ENCODE measurements around the gene TM4SF20. TPM values are rescaled to one million over a fixed set of nuclear protein-coding genes. Genes with fewer than 3 reads are reported as not detected.

TM4SF20 gene
- total and polyA plus RNA-seq, 7 donors, result 1.5 to 8.4 (median 2.3) TPM; not detected in 4

GRCh38 chr2:227340106-227340505 is 39.0 kb downstream of the TM4SF20 start:
- no peak overlapping the region for H3K27ac ChIP-seq
- 74 to 78% methylated on average over 6 of the region's 6 CpGs for WGBS, 2 donors
- H3K36me3 ChIP-seq, result peaks cover 0 to 61% (median 4%) of the 10 kb centered on the region in 4 donors
- TF ChIP-seq CTCF (IDR thresholded peaks at IDR 0.05) (no peak), POLR2AphosphoS5 (IDR thresholded peaks at IDR 0.05) (no peak), EP300 (IDR thresholded peaks at IDR 0.05) (no peak), POLR2A (IDR thresholded peaks at IDR 0.05) (no peak)
- no peaks in the 10 kb centered on the region for H3K9me3 ChIP-seq
- no peak overlapping the region for H3K4me3 ChIP-seq
- DNase-seq, result no peak
- no peaks in the 10 kb centered on the region for H3K4me1 ChIP-seq
- intact Hi-C loops (cut with DNase I), result no loop called here
- H3K27me3 ChIP-seq, result no peaks in the 10 kb centered on the region

- no peaks in the 10 kb centered on the region for H3K9me3 ChIP-seq
- H3K36me3 ChIP-seq, result peaks cover 0 to 70% (median 4%) of the 10 kb centered on the region in 4 donors
- H3K27ac ChIP-seq, result no peak overlapping the region
- H3K27me3 ChIP-seq, result no peaks in the 10 kb centered on the region
- intact Hi-C loops (cut with DNase I), result no loop called here
- WGBS, 2 donors, result 74 to 78% methylated on average over 2 of the region's 2 CpGs
- no peak overlapping the region for H3K4me3 ChIP-seq
- TF ChIP-seq CTCF (IDR thresholded peaks at IDR 0.05) (no peak), POLR2AphosphoS5 (IDR thresholded peaks at IDR 0.05) (no peak), EP300 (IDR thresholded peaks at IDR 0.05) (no peak), POLR2A (IDR thresholded peaks at IDR 0.05) (no peak)
- no peaks in the 10 kb centered on the region for H3K4me1 ChIP-seq
- DNase-seq, result no peak
Observed at GRCh38 chr2:227339098-227339599, 40.0 kb downstream of the TM4SF20 start.

GRCh38 chr2:227337442-227337841 is 41.7 kb downstream of the TM4SF20 start:
- no peak overlapping the region for H3K27ac ChIP-seq
- no peaks in the 10 kb centered on the region for H3K4me1 ChIP-seq
- TF ChIP-seq CTCF (IDR thresholded peaks at IDR 0.05), result no peak
- no peak for TF ChIP-seq EP300 (IDR thresholded peaks at IDR 0.05)
- no peak for TF ChIP-seq POLR2A (IDR thresholded peaks at IDR 0.05)
- 97 to 98% methylated on average over 2 of the region's 2 CpGs for WGBS, 2 donors
- H3K4me3 ChIP-seq, result no peak overlapping the region
- H3K36me3 ChIP-seq, result peaks cover 1 to 72% (median 10%) of the 10 kb centered on the region in 4 donors
- no peaks in the 10 kb centered on the region for H3K27me3 ChIP-seq
- intact Hi-C loops (cut with DNase I), result no loop called here
- DNase-seq, result no peak
- no peaks in the 10 kb centered on the region for H3K9me3 ChIP-seq

GRCh38 chr2:227335713-227336112 is 43.4 kb downstream of the TM4SF20 start:
- 93 to 97% methylated on average over 1 of the region's 1 CpG for WGBS, 2 donors
- Histone ChIP-seq H3K36me3 (peaks cover 4 to 65% (median 11%) of the 10 kb centered on the region in 4 donors), H3K4me3 (no peak overlapping the region), H3K9me3 (no peaks in the 10 kb centered on the region), H3K27me3 (no peaks in the 10 kb centered on the region), H3K4me1 (no peaks in the 10 kb centered on the region), H3K27ac (no peak overlapping the region)
- intact Hi-C loops (cut with DNase I), result no loop called here
- TF ChIP-seq EP300 (IDR thresholded peaks at IDR 0.05), result no peak
- no peak for TF ChIP-seq CTCF (IDR thresholded peaks at IDR 0.05)
- no peak for TF ChIP-seq POLR2AphosphoS5 (IDR thresholded peaks at IDR 0.05)
- TF ChIP-seq POLR2A (IDR thresholded peaks at IDR 0.05), result no peak
- no peak for DNase-seq

- DNase-seq, result no peak
- intact Hi-C loops (cut with DNase I), result loop anchor here (10.0 kb wide), 1 partner anchor 492 kb away; the partner anchor contains the start of gene RHBDD1
- 93% methylated on average over 6 of the region's 6 CpGs for WGBS, 2 donors
- H3K9me3 ChIP-seq, result no peaks in the 10 kb centered on the region
- no peak overlapping the region for H3K27ac ChIP-seq
- peaks cover 0 to 21% (median 12%) of the 10 kb centered on the region in 4 donors for H3K4me1 ChIP-seq
- TF ChIP-seq CTCF (IDR thresholded peaks at IDR 0.05) (no peak), POLR2AphosphoS5 (IDR thresholded peaks at IDR 0.05) (no peak), EP300 (IDR thresholded peaks at IDR 0.05) (no peak), POLR2A (IDR thresholded peaks at IDR 0.05) (no peak)
- no peak overlapping the region for H3K4me3 ChIP-seq
- no peaks in the 10 kb centered on the region for H3K27me3 ChIP-seq
- H3K36me3 ChIP-seq, result peaks cover 0 to 15% (median 0%) of the 10 kb centered on the region in 4 donors
Observed at GRCh38 chr2:227326783-227327182, 52.3 kb downstream of the TM4SF20 start.

Measured in sigmoid colon (tissue), 7 donors.